Heart right ventricle (tissue), 16 donors: ENCODE results near the gene FKBP9. TPM values are rescaled to one million over a fixed set of nuclear protein-coding genes. Genes with fewer than 3 reads are reported as not detected.
"Not testable (repeated sequence)": the region's sequence is repeated elsewhere in the genome, so short reads cannot be mapped to it uniquely, and the experiment has no call there.

Experiments
- ATAC-seq, 8 donors: fragments of 200-7000 bp; cut with Tn5 transposase; one replicate each; pipeline ENCODE4 v1.9.1; 2020; ENCODE audit warnings: mild to moderate bottlenecking in 8 of 8, moderate library complexity in 8 of 8, moderate number of reproducible peaks in 1 of 8
- DNase-seq, 2 donors: peaks; one replicate each; pipeline ENCODE4 v3.0.0-alpha.2; 2020
- H3K27ac ChIP-seq, 10 donors: fragments of 200-600 bp; sonication (generic) in 2 of 10; one replicate each; pipeline versions ENCODE4 v1.5.0 to v1.8.0; 2020 to 2022; ENCODE audit warnings: mild to moderate bottlenecking in 3 of 10
- H3K27me3 ChIP-seq, 7 donors: fragments of 200-600 bp; one replicate each; pipeline ENCODE4 v1.8.0; 2021 to 2022; ENCODE audit warnings: mild to moderate bottlenecking in 2 of 7
- H3K36me3 ChIP-seq, 9 donors: fragments of 200-600 bp; sonication (generic) in 1 of 9; one replicate each; pipeline versions ENCODE4 v1.5.0 to v1.8.0; 2020 to 2022; ENCODE audit warnings: mild to moderate bottlenecking in 2 of 9
- H3K4me1 ChIP-seq, 9 donors: fragments of 200-600 bp; sonication (generic) in 1 of 9; one replicate each; pipeline versions ENCODE4 v1.5.0 to v1.8.0; 2020 to 2022; ENCODE audit warnings: mild to moderate bottlenecking in 4 of 9
- H3K4me3 ChIP-seq, 10 donors: fragments of 200-600 bp; sonication (generic) in 2 of 10; one replicate each; pipeline versions ENCODE4 v1.5.0 to v1.8.0; 2020 to 2022; ENCODE audit warnings: mild to moderate bottlenecking in 7 of 10, moderate library complexity in 2 of 10
- H3K9me3 ChIP-seq, 11 donors: fragments of 200-600 bp in 10 of 11; sonication (generic) in 2 of 11; one replicate each; pipeline versions ENCODE4 v1.5.0 to v1.8.0; 2013 to 2022; ENCODE audit warnings: mild to moderate bottlenecking in 2 of 11, control low read depth in 1 of 11, moderate library complexity in 1 of 11
- WGBS, 2 donors: extraction: QIAGEN DNeasy Blood & Tissue Kit; methylation state at CpG; one replicate each; pipeline ENCODE4 v1.1.7; 2013; ENCODE audit warnings: inconsistent platforms in 1 of 2; 5-methylcytosine and 5-hydroxymethylcytosine counted together
- intact Hi-C, 10 donors: fragments of 100-400 bp; cut with DNase I; formaldehyde crosslinking; loops; one replicate each; pipeline versions ENCODE4 v1.11.1 to v1.14.2; 2022
- polyA plus RNA-seq, 2 donors: library from polyadenylated mRNA; stranded (reverse); fragments of 200-250 nt; gene quantifications; one replicate each; pipeline ENCODE4 v1.2.3, GENCODE V29; 2013
- total RNA-seq, 10 donors: library from RNA; stranded (reverse); fragmentation: NEBNext Ultra II Directional in 3 of 10; extraction: Animal tissue kit (Norgen Biotek cat#: 25700) in 3 of 10; gene quantifications; one replicate each; pipeline versions ENCODE4 v1.2.1 to v1.2.4, GENCODE V29; 2021 to 2023
- TF ChIP-seq, protein P1 (sequence below), 9 donors: fragments of 200-600 bp; sonication (generic) in 2 of 9; IDR thresholded peaks; one replicate each; pipeline versions ENCODE4 v1.5.0 to v1.8.0; 2021 to 2022; ENCODE audit warnings: antibody characterized with exemption in 9 of 9, mild to moderate bottlenecking in 5 of 9, moderate library complexity in 1 of 9
- donor health status: Arrhythmogenic right ventricular cardiomyopathy.
- donor health status: ischemic (EF 13 %, LVEDD 7.1; RV severe dilation, severe dysfunction).
- donor health status: healthy with polysubstance abuse.
- donor health status: DM: no; HTN: yes; CAD: no.
- donor health status: DM: no; HTN: no; CAD: no.
- donor health status: ischemic (EF 25% LVEDD 6.9; RV normal size, moderate dysfunction).
- donor health status: ischemic (EF 25% LVEDD 5.7; RV mildly dilated, moderate dysfunction).
- donor health status: healthy.
- donor health status: DM: yes; HTN: yes; CAD: no.
- donor health status: Ischemic cardiomyopathy.
- donor health status: ischemic (EF 35%, LVEDD 5.7; RV mildly dilated, moderate dysfunction).
- donor health status: nonischemic (EF 11% LVEDD 7.7; RV severe dilation, severe dysfunction).
- donor health status: DM: yes; HTN: yes; CAD: no.
- donor health status: PGD.
- donor health status: ischemic (EF 29% LVEDD 5.4; RV normal size, mild dysfunction).
- donor health status: nonischemic (EF 23%, LVEDD 6.1; RV moderate dilation, normal function).

FKBP9 gene
- total and polyA plus RNA-seq, 12 donors: 32.2 to 158 (median 119) TPM

DNA sequence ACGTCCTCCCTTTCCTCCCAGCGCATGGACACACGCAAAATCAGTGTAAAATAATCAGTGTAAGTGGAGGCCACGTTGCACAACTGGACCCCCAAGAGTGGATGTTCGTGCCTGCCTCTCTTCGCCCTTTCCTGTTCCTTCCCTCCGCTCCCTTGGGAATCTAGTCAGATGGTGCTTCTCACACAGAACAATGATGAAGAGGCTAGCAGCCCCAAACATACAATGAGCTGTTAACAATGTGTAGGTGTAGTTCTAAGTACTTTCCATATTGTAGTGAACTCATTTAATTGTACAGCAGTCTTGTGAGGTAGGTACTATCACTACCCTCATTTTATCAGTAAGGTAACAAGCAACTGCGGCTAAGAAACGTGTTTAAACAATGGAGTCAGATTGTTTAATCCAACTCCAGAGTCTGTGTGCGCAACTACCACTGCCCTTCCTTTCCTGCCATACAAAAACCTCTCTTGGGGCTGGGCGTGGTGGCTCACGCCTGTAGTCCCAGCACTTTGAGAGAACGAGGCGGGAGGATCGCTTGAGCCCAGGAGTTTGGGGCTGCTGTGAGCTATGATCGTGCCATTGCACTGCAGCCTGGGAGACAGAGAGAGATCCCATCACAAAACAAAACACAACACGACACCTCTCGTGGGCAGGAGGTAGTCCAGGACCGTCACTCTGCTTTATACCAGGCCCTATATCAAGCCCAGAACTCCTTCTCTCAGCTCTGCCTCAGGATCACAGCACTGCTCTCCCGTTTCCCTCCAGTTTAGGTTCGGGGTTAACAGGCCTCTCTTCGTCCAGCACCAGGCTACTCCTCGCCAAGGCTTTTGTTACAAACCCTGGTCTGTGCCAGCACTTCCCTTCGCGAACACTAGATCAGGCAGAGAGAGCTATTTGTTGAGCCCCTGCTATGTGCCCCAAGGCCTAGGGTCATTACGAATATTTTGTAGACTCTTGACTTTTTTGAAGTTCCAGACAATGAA, 1.1 kb downstream of the FKBP9 start:
- Histone ChIP-seq H3K27ac (peak overlapping the region; percentile 93 to 100 (median 98)), H3K4me3 (peak overlapping the region; percentile 75 to 99 (median 92)), H3K36me3 (no peaks in the 10 kb centered on the region), H3K27me3 (peaks cover 0 to 3% (median 0%) of the 10 kb centered on the region in 7 donors), H3K4me1 (peaks cover 3 to 31% (median 20%) of the 10 kb centered on the region in 9 donors), H3K9me3 (no peaks in the 10 kb centered on the region)
- intact Hi-C loops: loop anchor here in 4 of 10 donors (2.0 to 10.0 kb wide), 7 partner anchors 40 to 464 kb away; partner anchors contain the start of genes KBTBD2 (in 2 of the 4), AVL9 (in 1 of the 4), LSM5 (in 1 of the 4) and NT5C3A (in 1 of the 4)
- 17 to 20% methylated on average over 26 of the region's 26 CpGs for WGBS, 2 donors
- DNase-seq (peak; percentile 55 to 72), ATAC-seq (peak; percentile 14 to 76 (median 62))
- TF ChIP-seq, protein P1, sequence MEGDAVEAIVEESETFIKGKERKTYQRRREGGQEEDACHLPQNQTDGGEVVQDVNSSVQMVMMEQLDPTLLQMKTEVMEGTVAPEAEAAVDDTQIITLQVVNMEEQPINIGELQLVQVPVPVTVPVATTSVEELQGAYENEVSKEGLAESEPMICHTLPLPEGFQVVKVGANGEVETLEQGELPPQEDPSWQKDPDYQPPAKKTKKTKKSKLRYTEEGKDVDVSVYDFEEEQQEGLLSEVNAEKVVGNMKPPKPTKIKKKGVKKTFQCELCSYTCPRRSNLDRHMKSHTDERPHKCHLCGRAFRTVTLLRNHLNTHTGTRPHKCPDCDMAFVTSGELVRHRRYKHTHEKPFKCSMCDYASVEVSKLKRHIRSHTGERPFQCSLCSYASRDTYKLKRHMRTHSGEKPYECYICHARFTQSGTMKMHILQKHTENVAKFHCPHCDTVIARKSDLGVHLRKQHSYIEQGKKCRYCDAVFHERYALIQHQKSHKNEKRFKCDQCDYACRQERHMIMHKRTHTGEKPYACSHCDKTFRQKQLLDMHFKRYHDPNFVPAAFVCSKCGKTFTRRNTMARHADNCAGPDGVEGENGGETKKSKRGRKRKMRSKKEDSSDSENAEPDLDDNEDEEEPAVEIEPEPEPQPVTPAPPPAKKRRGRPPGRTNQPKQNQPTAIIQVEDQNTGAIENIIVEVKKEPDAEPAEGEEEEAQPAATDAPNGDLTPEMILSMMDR (IDR thresholded peaks at IDR 0.05): peak in 1 of 9 donors; percentile 2

DNA sequence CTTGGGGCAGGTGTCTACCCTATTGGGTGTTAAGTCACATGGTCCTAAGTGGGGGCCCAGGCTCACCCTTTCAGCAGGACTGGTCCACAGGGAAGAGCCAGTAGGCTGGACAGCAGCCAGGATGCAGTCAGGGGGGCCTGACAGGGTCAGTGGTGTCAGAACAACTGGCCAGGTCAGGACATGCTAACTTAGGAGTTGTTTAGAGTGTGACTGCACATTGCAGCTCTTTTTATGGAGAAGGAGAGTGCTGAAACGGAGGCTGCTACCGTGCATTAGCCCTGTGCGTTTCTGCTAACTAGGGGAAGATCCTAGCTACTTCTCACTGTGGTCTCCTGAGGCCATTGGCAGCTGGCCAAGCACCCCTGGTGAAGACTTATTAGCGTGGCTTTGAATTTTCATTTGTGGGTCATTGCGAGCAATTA, 6.7 kb downstream of the FKBP9 start:
- H3K36me3 ChIP-seq, H3K27me3 ChIP-seq, H3K4me3 ChIP-seq, intact Hi-C loops, H3K9me3 ChIP-seq: not testable (repeated sequence)
- peaks cover 5 to 34% (median 25%) of the 10 kb centered on the region in 9 donors for H3K4me1 ChIP-seq
- DNase-seq: peak; percentile 16 to 28
- peak; percentile 40 to 75 (median 47) for ATAC-seq
- WGBS, 2 donors: 20 to 32% methylated on average over 5 of the region's 5 CpGs
- H3K27ac ChIP-seq: peak overlapping the region in 5 of 10 donors; percentile 2 to 52 (median 9)

DNA sequence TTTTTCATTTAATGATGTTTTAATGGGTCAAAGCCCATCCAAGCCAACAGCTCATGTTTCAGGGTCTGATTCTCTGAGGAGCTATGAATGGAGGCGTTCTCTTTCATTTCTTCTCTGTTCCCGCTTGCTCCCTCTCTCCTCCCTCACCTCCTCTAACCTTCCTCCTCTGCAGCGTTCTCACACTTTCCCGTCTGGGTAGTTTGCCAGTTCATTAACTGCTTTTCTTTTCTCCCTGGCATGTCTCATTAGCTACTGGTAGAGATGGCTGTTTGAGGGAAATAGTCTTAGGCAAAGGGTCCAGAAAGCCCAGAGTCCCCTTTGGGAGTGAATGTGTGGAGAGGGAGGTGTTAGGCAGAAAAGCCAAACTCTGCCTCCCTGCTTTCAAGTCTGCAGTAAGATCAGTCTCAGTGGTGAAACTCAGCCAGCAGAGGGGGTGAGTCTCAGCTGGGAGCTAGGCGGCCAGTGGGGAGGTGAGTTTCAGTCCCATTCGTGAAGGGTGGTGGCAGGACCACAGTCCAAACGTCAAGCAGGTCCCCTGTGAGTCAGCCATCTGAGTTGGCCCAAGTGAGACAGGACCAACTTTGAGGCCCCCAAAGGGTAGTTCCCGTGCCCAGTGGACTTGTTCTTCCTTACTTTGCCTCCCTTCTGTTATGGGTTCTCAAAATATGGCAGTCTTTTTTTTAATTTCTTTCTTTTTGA, 7.4 kb downstream of the FKBP9 start:
- TF ChIP-seq, protein P1 (IDR thresholded peaks at IDR 0.05): peak in 7 of 9 donors; percentile 25 to 55 (median 40)
- H3K4me1 ChIP-seq: peaks cover 5 to 29% (median 19%) of the 10 kb centered on the region in 9 donors
- H3K9me3 ChIP-seq, intact Hi-C loops, H3K4me3 ChIP-seq, H3K27me3 ChIP-seq, H3K36me3 ChIP-seq, DNase-seq: not testable (repeated sequence)
- peak; percentile 57 to 88 (median 76) for ATAC-seq
- WGBS, 2 donors: 22 to 23% methylated on average over 5 to 7 of the region's 8 CpGs
- H3K27ac ChIP-seq: peak overlapping the region in 5 of 10 donors; percentile 2 to 52 (median 35)

DNA sequence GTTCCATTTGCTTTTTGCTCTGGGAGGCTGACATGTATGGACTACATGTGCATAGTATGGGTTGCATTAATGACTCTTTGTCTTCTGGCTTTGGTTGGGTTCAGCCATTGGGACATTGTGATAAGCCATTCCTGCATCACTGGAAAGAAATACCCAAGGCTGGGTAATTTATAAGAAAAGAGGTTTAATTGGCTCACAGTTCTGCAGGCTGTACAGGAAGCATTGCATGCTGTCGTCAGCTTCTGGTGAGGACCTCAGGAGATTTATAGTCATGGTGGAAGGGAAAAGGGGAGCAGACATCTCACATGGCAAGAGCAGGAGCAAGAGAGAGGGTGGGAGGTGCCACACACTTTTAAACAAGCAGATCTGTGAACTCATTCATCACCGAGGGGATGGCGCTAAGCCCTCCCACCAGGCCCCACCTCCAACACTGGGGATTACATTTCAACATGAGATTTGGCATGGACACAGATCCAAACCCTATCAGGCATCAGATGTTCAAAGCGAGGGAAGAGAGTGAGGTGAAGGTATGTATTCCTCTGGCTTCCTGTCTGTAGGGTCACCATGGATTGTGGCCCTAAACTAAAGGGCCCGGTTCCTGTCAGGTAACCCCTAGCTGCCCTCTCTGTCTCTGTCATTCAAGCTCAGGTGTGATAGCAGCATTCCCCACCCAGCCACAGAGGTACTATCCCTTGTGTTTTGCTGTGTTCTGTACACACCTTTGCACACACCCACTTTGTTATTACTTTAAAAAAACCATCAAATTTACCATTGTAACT, 9.4 kb downstream of the FKBP9 start:
- H3K4me1 ChIP-seq: peaks cover 5 to 27% (median 22%) of the 10 kb centered on the region in 9 donors
- H3K27ac ChIP-seq, intact Hi-C loops, H3K9me3 ChIP-seq, H3K27me3 ChIP-seq, ATAC-seq, DNase-seq, H3K4me3 ChIP-seq, H3K36me3 ChIP-seq: not testable (repeated sequence)
- WGBS, 2 donors: 66 to 76% methylated on average over 3 of the region's 5 CpGs

DNA sequence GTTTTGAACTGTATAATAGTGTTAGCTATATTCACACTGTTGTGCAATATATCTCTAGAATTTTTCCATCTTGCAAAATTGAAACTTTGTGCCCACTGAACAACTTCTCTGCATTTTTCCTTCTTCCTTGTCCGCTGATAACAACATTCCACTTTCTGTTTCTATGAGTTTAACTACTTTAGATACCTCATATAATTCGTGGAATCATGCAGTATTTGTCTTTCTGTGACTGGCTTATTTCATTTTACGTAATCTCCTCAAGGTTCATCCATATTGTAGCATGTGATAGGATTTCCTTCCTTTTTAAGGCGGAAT, 10.0 kb downstream of the FKBP9 start:
- ATAC-seq, intact Hi-C loops, H3K4me3 ChIP-seq, H3K36me3 ChIP-seq, H3K9me3 ChIP-seq, DNase-seq, H3K27me3 ChIP-seq, H3K27ac ChIP-seq: not testable (repeated sequence)
- H3K4me1 ChIP-seq: peaks cover 5 to 33% (median 23%) of the 10 kb centered on the region in 9 donors
- 68 to 69% methylated on average over 4 of the region's 4 CpGs for WGBS, 2 donors

DNA sequence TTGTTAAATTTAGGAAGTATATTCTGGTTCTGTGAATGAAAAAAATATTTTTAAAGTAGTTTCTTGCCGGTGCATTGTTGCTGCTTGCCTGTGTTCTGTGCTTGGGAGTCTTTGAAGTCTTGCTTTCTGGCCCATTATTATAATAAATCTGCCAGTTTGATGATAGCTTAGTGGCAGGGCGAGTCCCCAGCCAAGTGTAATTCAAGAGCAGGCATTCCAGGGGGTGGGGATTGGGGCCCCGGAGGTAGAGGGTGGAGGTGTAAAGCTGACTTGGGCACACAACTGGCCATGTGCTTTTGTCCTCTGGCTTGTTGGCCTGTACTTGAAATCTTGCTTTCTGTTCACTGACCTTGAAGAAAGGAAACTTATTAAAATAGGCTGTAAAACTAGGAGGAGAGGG, 14.7 kb downstream of the FKBP9 start:
- Histone ChIP-seq H3K27ac (peak overlapping the region in 7 of 10 donors; percentile 36 to 72 (median 52)), H3K4me1 (peaks cover 0 to 19% (median 13%) of the 10 kb centered on the region in 9 donors), H3K36me3 (peaks cover 0 to 24% (median 4%) of the 10 kb centered on the region in 9 donors)
- H3K4me3 ChIP-seq, intact Hi-C loops, DNase-seq, H3K27me3 ChIP-seq, H3K9me3 ChIP-seq: not testable (repeated sequence)
- WGBS, 2 donors: 24 to 25% methylated on average over 2 to 3 of the region's 3 CpGs
- ATAC-seq: peak in 7 of 8 donors; percentile 42 to 82 (median 73)

DNA sequence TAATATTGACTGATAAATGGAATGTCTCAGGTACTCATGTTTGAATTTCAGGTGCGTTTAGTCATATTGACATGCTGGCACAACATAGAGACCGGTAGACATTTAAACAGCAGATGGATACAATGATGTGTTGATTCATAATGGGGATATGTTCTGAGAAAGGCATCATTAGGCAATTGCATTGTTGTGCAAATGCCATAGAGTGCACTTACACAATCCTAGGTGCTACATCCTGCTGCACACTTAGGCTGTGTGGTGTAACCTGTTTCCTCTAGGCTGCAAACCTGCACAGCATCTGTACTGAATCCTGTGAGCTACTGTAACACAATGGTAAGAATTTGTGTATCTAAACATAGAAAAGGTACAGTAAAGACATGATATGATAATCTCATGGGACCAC, 19.9 kb downstream of the FKBP9 start:
- H3K4me1 ChIP-seq, H3K27me3 ChIP-seq, ATAC-seq, H3K9me3 ChIP-seq, H3K27ac ChIP-seq, intact Hi-C loops, DNase-seq, H3K4me3 ChIP-seq: not testable (repeated sequence)
- WGBS, 2 donors: 94 to 100% methylated on average over 2 of the region's 2 CpGs
- peaks cover 0 to 70% (median 12%) of the 10 kb centered on the region in 9 donors for H3K36me3 ChIP-seq

DNA sequence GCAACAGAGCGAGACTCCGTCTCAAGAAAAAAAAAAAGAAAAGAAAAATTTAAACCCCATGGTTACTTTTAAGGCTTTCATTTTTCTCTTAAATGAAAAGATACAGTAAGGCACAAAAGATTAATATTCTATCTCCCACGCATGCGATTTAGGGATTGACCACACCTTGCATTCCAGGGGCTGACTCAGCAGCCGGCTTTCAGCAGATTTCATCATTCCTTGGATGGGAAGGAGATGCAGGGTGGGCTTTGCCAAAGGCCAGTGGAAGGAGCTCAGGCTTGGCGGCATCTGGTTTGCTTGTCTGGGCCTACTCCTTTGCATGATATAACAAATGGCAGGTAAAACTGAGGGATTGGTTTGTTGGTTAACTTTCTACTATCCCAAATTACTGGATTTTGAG, 22.0 kb downstream of the FKBP9 start:
- H3K27ac ChIP-seq, H3K27me3 ChIP-seq, H3K9me3 ChIP-seq, DNase-seq, intact Hi-C loops, H3K4me3 ChIP-seq, H3K4me1 ChIP-seq: not testable (repeated sequence)
- peaks cover 0 to 87% (median 12%) of the 10 kb centered on the region in 9 donors for H3K36me3 ChIP-seq
- peak in 1 of 8 donors; percentile 57 for ATAC-seq
- 89 to 92% methylated on average over 6 of the region's 6 CpGs for WGBS, 2 donors
